Left forelimb (tissue), 1 donor: Measurements from ENCODE around the gene PREX1.

Experiments used
- DNase-seq: peaks from one replicate; pipeline ENCODE4 v3.0.0-alpha.2; 2018; ENCODE audit warnings: low spot score

The PREX1 gene

DNA sequence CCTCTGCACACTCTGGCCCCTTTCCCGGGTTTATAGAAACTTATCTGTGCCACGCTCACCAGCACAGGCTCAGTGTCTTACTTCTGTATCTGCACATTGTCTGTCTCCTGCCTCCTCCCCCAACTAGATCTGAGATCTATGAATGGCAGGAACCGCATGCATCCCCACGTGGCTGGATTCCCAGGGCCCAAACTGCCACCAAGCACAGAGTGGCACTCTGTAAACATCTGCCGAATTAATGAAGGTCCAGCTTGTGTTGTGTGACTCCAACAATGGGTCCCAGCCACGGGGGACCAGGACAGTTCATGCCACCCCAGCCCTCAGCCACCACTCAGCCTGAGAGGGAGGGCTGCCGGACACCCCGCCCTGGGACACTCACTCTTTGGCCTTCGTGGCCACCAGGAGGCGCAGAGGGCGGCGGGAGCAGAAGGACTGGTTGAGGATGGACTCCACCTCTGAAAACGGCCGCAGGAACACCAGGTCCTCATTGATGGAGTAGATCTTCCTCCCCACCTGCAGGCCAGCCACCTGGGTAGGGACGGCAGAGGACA, 171.1 kb downstream of the PREX1 start:
- no peak for DNase-seq

DNA sequence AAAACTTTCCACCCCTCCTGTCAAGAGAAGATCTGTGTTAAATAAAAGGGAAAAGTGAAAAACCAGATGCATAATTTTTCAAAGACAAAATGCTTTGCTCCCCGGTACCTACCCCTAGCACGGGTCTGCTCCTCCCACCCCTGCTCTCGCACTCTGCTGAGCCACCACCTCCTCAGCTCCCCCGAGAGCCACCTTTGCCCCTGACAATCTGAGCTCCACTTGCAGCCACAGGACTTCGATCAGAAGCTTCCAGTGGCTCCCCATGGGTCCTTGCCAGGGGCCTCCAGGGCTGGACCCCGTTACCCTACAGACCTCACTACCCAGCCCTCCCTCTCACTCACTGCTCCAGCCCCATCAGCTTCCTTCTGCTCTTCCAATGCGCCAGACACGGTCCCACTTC, 171.7 kb downstream of the PREX1 start:
- no peak for DNase-seq

DNA sequence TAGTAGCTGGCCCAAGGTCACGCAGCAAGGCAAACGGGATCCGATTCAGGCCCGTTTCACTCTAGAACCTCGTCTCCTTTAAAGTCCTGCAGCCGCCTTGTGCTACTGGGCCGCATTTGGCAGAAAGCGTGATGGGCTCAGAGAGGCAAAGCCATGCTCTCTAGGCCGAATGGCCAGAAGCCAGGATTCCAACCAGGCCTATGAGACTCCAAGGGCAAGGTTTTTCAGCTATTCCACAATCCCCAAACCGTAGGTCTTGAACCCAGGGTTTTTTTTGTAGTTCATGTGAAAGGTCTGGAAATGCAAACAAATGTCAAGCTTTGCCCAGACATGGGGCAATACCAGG, 174.1 kb downstream of the PREX1 start:
- DNase-seq, result no peak

DNA sequence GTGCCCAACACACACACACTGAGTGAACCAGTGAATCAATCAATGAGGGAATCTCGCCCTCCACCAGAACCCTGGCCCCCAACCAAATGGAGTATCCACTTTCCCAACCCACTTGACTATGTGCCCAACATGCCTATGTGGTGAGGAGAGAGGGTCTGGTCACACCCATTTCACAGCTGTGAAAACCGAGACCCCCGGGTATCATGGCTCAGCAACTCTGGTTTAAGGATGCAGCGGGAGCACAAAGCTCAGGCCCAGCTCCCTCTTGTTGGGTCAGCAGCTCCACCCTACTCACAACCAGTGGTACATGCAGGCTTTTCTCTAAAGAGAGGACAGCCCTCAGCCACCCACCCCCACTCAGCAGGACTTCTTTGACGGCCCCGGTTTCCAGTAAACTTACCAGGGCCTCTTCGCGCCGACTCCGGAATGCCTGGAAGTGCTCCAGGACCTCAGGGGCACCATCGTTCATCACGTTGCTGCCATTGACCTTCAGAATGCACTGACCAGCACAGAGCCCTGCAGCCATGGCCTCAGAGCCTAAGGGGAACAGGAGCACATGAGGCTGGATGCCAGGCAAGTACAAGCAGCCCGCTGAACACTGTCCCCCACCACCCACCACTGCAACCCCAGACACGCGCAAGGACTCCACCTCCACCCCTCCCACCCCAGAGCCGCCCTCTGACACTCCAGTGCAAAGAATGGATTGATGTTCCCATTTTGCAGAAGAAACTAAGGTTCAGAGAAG, 174.7 kb downstream of the PREX1 start:
- no peak for DNase-seq

DNA sequence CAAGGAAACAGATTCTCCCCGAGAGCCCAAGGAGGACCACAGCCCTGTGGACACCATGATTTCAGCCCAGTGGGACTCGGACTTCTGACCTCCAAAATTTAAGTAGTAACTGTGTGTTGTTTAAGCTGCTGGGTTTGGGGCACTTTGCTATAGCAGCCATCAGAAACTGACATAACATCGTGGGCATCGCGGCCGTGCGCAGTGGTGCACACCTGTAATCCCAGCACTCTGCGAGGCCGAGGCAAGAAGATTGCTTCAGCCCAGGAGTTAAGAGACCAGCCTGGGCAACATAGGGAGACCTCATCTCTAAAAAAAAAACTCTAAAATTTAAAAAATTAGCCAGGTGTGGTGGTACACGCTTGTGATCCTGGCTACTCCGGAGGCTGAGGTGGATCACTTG, 175.8 kb downstream of the PREX1 start:
- DNase-seq, result no peak

DNA sequence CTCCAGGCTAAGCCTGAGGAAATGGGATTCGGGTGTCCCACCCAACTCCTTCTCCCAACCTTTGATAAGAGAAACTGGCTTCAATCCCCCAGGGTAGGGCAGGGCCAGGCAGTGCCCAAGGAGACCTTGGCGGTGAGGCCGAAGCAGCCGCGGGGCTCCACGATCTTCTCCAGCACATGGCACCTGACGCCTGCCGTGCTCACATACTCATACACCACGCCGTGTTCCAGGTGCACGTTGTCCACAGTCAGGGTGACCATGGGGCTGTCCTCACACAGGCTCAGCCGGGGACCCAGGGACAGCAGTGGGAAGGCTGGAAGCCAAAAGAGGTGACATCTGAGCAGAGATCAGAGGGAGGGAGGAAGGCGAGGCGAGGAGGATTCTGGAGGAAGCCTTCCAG, 176.5 kb downstream of the PREX1 start:
- no peak for DNase-seq

DNA sequence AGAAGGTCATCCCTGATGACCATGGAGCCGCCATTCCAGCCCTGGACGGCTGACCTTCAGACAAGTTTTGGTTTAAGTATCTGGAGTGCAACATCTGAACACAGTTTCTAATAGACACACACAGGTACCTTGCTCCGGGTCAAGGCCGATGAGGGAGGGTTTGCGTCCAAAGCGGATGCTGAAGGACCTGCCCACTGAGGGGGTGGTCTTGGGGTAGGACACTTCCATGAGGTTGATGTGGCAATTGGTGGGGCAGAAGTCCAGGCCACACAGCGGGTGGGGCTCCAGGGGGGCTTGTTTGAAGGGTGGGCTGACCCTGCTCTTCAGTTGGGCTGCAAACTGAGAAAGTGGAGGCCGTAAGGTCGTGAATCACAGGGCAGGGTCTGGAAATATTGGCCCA, 177.9 kb downstream of the PREX1 start:
- no peak for DNase-seq

DNA sequence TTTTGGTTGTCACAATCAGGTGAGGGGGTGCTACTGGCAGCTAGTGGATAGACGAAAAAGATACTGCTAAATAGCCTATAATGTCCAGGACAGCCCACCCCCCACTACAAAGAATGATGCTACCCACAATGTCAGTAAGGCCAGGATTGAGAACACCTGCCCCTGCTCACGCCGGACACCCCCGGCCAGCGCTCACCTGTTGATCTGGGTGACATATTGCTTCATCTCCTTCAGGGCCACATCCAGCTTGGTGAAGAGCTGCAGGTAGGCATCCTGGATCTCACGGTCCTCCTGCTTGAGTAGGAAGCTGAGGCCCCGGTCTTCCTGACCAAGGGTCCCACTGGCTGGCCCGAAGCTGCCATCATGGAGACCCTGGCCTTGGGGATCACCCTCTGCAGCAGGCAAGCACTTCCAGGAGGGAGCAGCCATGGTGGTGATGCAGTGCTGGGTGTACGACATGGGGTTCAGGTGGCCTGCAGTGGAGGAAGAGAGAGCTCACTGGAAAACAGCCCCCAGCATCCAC, 178.6 kb downstream of the PREX1 start:
- no peak for DNase-seq

DNA sequence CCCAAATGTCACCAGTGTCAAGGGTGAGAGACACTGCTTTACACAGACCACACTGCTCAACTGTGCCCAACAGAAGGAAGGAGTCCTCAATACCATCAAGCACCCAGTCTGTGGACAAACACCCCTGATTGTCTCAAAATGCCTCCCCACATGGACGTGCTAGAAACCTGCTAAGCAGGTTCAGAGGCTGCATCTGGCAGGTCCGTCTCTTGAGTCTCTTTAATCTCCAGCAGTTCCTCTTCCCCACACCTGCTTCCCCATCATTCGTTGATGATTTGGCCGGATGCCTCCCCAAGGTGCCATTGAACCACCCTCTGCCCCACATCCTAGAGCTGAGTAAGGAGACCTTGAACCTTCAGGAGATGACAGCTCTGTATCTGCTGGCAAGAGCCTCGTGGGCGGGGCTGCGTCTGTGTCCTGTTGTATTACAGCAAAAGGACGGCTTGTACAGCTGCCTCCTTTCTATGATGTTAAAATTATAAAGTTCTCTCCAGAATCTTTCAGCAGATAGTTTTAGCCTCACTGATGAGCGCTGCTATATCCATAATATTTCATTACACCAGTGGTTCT, 179.2 kb downstream of the PREX1 start:
- DNase-seq, result no peak

DNA sequence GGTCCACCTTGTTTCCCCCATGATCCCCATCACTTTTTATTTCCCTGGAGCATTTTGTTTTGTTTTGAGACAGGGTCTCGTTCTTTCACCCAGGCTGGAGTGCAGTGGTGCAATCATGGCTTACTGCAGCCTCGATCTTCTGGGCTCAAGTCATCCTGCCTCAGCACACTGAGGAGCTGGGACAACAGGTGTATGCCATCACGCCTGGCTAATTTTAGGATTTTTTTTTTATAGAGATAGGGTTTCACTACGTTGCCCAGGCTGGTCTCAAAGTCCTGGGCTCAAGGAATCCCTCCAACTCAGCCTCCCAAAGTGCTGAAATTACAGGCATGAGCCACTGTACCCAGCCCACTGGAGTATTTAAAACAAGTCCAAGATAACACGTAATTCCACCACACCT, 179.9 kb downstream of the PREX1 start:
- no peak for DNase-seq

DNA sequence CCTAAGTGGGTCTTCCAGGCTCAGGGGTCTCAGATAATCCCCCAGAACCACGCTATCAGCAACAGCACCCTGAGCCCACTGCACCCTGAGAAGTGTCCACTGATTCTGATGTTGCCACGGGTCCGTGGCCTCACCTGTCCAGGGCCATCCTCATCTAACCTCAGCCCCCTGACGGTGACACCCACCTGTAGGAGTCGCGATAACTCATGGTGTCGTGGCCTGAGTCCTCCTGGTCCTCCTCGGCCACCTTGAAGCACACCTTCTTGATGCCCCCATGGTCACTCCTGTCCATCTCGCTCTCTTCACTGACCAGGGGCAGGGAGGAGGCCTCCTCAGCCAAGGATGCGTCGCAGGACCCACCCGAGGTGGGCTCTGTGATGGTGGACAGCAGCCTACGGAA, 182.1 kb downstream of the PREX1 start:
- DNase-seq, result no peak

DNA sequence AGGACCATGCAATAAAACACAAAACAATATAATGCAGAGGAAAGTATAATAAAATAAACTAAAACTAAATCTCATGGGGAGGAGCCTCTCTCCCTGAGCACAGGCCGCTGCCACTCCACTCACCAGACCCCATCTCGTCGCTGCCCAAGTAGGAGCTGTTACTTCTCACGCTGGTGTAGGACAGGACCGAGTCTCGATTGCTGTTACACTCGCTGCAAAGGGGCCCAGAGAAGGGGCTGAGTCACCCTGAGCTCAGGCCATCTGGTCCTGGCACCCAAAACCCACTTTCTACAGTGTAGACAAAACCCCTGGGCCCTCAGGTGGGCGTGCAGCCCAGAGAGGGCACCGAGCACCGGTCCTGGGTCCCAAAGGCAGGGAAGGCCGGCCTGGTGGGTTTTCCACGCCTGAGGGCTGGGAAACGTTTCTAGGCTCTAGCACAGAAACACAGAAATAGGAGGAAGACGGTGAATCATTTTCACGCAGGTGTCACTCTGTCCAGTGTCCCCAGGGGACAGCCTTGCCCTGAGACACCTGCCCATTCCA, 183.4 kb downstream of the PREX1 start:
- DNase-seq, result no peak

DNA sequence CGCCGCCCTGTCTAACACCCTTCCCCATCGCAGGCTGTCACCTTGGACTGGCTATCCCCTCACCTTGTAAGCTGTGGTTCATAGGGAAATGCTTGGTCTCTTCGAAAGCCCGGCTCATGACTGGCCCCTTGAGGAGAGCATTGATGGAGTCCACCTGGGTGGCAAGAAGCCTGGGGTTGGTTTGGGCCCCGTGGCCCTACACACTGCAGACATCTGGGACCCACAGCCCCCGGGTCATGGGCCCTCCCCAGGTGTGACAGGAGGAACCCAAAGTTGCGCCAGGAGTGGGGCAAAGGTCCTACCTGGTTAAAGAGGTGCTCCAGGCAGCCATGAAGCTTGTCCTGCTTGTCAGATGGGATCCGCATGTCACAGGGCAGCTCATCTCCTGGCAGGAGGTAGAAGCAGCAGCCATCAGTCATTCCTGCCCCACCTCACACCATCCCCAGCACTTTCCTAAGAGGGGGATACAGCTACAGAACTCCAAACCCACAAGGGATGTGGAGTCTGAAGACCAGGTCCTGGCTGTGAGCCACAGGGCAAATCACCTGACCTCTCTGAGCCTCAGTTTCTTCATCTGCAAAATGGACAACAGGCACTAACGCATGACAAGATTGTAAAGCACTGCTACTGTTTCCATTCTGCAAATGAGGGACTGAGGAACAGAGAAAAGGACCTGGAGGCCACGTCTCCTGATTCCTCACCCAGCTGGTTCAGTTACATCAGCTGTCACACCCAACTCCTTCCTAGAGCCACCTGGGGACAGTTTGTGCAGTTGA, 185.5 kb downstream of the PREX1 start:
- no peak for DNase-seq

DNA sequence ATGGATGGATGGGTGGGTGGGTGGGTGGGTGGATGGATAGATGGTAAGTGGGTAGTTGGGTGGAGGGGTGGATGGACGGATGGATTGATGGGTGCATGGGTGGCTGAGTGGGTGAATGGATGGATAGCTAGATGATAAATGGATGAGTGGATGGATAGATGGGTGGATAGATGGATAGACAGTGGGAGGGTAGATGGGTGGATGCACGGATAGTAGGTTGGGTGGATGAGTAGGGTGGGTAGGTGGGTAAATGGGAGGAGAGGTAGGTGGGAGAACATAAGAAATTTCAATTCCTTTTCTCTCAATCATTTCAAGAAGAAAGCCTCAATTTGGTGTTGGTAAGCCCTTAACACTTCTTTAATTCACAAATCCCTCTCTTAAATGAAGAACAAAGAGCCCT, 186.9 kb downstream of the PREX1 start:
- no peak for DNase-seq

DNA sequence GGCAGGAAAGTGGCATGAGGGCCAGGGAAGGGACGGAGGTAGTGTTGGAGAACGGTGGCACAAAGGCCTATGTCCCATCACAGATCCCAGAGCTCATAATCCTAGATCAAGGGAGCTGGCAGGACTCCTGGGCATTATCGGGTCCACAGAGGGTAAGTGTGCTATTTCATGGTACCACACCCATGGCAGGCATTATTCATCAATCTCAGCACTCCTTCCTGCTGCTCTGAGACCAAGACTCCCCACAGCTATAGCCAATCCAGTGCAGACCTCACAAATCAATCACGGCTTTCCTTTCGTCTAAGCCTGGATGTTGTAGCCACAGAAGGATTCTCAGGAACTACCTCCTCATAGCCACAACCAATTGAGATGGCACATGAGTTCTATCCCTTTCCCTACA, 187.9 kb downstream of the PREX1 start:
- no peak for DNase-seq

DNA sequence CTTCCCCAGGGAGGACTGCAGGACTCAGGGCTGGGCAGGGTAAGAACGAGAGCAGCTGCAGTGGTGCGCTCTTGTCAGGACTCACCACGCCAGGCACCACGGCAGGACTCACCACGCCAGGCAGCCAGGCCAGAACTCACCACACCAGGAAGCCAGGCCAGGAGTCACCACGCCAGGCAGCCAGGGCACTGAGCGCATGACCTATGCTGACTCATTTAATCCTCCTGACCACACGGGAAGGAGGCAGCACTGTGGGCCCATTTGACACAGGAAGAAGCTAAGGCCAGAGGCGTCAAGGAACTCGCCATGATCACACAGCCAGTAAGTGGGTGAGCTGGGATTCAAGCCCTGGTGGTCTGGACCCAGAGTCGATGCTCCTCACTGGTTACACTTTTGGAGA, 189.3 kb downstream of the PREX1 start:
- DNase-seq, result no peak

DNA sequence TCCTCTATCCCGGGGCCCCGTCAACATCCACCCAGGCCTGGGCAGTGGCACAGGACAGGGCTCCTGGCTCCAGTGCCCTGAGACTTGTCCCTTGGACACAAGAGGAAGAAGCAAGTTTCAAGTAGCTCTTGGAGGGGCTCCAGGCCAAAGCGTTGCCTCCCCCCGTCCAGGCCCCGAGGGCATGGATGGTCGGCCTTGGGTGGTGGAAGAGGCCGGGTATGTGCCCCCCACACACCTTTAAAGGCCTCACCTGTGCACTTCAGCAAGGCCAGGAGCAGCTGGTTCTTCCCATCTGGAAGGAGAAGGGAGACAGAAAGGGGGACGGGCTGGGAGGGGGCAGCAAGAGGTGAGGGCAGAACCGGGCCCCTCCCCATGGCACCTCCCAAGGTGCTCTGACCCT, 190.3 kb downstream of the PREX1 start:
- DNase-seq, result no peak

DNA sequence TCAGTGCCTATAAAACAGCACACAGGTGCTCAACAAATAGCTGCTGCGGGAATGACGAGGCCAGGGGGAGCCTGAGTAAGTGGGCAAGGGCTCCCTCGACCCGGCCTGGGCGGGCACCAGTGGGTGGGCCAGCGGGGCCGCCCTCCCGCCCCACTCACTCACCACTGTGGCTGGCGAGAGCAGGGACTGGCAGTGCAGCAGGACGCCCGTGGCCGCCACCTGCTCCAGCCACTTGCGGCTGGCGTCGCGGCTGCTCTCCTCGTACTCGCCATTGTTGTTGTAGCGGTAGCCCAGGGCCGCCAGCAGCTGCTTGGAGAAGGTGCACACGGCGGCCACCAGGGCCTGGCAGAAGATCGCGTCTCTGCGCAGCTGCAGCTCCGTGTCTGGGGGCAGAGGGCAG, 191.5 kb downstream of the PREX1 start:
- no peak for DNase-seq

DNA sequence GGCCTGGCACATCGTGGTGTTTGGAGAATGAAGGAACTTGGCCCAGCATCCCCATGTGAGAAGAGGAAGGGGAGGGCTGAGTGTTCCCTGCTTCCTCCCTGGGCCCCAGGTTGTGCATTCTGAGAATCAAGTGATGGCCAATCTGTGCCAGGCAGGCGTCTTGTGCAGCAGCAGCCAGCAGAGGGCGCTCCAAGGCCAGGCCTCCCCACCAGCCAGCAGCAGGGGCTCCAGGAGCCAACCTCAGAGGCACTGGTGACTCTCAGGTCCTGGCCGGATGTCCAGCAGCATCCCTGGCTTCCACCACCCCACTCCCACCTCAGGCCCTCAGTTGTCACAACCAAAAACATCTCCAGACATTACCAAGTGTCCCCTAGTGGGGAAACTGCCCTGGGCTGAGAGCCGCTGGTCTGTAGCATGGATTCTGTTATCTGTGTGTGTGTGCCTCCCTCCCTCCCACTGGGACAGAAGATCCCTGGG, 192.0 kb downstream of the PREX1 start:
- DNase-seq, result no peak

DNA sequence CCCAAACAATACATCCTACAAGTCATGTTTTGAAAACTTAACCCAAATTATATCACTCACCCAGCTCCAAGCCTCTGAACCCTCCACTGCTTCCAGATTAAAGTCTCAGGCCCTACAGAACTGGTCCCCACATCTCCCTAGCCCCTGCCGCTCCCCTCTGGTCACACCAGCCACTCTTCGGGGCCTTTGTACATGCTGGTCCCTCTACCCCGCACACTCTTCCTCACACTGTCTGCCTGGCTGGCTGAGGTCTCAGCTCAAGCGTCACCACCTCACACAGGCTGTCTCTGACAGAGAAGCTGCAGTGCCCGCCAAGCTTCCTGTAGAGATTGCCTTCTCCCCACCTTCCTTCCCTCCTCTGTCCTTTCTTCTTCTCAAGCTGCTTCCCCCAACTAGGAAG, 192.4 kb downstream of the PREX1 start:
- no peak for DNase-seq

DNA sequence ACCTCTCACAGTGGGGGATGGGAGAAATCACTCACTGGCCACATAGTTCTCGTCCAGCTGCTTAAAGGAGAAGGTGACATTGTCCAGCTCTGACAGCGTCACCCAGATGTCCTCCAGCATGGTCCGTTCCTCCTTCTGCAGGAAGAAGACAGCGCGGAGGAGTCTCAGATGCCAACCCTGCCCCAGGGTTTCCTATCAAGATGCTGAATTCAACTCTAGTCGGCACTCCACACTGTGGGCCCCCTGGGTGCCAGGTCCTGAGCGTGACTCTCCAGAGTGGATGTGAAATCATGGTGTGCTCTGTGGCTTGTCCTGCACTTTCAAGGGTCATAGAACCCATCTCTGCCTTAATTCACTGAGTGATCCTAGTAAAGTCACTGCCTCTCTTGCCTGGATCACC, 193.2 kb downstream of the PREX1 start:
- no peak for DNase-seq

DNA sequence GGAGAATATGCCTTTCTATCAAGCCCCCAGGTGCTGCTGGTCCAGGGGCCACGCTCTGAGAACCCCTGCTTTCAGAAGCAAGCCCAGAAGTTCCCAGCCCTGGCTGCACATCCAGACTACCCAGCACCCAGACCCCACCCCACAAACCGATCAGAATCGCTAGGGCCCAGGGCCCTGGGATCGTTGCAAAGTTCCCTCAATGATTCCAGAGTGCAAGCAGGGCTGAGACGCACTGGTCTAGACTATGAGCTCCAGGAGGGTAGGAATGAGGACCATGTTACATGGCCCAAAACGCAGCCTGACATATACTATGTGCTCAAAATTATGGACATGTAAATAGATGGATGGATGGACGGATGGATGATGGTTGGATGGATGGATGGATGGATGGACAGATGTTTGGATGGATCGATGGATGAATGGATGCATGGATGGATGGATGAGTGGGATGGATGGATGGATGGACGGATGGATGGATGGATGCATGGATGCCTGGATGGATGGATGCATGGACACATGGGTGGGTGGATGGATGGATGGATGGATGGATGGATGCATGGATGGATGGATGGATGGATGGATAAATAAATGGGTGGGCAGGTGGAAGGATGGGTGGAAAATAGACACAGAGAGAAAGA, 194.1 kb downstream of the PREX1 start:
- no peak for DNase-seq
